Stimulated activated CD4-positive, alpha-beta T cell treated with anti-CD3 and anti-CD28 coated beads, Interleukin-1b, Interleukin-23, amount 100 ng/mL, for 48 hours (primary cell): Measurements from ENCODE around the gene IL17RD.

Experiments
- DNase-seq: peaks from one replicate; pipeline ENCODE4 v3.0.0-alpha.2; 2020

Gene IL17RD

DNA sequence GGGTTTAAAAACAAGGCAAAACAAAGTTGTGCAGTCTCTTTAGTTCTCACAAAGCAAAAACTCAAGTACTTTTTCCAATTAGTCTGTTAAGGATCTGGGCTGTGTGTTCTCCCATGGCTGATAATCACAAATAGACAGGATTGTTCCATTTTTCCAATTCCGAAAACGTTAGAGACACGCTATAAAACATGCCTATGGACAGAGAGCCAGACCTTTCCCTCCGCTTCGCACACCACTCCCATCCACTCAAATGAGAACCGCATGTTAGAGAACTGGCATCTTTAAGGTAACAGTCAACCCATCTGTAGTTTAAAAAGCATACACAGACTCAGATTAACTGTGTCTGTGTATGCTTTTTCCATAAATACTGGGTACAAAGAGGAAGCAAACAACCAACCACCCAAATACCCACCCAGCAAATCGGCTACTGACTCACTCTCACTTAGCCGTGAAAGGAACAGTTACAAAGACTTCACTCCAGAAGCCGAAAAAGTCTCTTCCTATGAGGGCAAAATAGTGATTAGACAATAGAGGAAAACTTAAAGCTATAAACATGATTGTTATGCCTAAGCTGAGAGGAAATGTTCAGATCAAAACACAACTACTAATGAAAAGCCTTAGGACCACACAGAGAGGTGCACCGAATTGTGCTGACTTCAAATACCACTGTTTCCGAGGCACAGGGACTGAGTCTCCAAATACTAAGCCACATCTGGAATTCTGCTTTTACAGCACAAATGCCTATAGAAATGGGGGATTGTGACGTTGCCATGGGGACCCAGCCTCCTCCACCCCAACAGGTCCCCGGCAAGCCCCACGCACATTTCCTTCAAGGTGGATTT lies 36.1 kb downstream of the IL17RD start:
- DNase-seq: no peak

DNA sequence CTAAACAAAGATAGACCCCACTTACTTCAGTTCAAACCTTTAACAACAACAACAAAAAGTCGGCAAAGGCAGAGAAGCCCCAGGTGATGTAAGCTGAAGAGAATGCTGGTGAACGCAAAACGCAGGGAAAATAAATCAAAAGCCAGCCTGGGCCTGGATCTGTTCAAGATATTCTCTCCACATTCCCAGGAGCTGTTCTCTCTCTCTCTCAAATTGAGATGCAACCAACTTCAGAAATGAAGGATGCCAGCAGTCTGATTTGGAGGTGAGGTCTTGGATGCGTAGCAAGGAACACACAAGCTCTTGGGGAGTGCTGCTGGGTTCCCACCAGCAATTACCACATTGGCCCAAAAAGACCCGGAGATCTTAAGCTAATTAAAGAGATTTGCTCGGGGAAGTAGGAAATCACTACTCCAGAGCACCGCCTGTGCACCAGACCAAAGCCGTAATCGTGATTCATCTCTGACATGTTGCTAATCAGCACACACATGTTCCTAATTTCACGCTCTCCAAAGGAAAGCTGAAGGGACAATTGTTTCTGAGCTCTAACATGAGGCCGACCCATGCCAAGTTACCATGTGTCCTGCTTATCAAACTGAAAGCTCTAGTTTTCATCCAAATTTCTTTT lies 37.1 kb downstream of the IL17RD start:
- no peak for DNase-seq

DNA sequence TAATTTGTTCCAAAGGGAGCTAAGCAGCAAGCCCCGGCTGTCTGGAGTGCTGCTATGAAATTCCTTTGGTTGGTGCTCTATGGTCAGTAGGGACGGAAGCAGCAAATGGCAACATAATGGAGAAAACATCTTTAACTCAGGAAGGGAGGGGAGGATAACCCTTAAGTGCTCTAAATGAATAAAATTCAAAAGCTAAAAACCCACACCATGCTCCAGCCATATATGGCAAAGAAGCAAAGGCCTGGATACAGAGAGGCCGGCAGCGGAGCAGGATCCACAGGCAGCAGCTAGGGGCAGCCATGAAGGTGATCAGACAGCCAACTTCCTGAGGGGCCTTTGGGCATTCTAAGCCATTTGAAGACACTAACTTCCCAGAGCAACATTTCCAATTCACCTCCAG lies 38.9 kb downstream of the IL17RD start:
- no peak for DNase-seq

DNA sequence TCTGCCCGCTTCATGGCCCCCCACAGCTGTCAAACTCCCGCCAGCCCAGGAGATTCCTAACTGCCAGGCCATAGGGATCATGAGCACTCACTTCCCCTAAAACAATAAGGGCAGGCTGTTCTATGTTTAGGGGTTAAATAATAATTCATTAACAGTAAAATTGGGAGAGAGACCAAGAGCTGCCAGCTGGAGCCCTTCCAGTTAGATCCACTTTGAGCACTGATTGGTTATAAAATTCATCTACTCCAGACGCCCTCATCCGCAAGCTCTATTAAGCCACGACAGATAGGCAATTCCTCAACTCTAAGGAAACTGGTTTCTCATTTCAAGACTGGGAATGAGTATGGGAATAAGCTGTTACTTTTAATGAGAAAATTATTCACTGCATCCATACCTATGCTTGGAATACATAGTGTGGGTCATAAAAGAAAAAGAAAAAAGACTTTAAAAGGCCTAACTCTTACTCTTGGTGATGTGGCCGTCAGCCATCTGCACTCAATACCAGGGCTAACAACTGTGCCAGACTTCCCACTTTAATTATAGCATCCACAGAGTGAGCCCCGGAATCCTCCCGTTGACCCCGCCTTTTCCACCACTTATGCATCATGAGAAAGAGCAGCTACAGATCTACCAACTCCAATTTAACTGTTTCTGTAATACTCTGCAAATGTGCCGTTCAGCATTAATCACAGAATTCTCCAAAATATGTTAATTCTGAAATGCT lies 44.5 kb downstream of the IL17RD start:
- DNase-seq: no peak

DNA sequence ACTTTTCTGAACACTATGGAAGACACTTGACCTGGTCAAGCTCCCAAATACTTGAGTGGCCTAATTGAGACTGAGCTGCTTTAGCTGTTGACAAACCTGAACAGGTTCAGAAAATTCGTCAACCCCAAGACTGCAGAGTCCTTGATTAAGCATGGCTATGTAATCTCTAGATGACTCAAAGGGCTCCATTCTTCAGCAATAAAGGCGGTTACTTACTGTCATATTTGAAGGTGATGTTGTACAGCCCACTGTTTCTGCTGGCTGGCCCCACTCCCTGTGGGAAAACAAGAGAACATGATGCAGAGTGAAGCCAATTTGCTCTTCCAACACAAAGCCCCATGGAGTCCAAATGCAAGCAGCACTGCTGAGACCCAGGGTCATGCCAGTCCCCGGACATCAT lies 45.1 kb downstream of the IL17RD start:
- no peak for DNase-seq

DNA sequence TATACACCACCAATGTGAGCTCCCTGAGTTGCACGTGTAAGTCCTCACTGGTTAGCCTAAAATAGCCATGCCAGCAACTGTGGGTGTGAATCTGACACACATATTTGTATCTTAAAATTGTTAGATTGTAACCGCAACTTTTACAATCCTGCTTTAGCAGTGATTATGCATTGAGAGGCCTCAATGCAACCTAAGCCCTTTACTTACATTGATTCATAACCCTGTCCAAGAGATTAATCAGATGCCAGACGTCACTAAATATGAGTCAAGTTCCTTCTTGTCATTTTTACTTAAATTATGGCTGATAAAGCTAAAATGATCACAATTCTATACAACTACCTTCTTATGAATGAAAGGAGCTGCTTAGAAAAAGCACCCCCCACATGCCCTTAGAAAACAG lies 46.9 kb downstream of the IL17RD start:
- DNase-seq: no peak

DNA sequence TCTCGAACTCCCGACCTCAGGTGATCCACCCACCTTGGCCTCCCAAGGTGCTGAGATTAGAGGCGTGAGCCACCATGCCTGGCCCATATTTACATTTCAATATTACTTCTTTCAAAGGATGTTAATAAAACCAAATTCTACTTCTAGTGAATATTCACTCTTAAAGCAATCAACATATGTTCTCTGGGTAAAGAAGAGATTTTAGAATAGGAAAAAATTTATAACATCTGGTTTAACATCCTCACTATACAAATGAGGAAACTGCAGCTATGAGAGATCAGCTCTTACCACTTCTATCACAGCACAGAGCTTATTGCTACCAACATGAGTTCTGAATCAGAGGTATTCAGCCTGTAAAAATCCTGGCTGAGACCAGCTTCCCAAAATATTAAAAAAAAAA lies 48.7 kb downstream of the IL17RD start:
- DNase-seq: no peak

DNA sequence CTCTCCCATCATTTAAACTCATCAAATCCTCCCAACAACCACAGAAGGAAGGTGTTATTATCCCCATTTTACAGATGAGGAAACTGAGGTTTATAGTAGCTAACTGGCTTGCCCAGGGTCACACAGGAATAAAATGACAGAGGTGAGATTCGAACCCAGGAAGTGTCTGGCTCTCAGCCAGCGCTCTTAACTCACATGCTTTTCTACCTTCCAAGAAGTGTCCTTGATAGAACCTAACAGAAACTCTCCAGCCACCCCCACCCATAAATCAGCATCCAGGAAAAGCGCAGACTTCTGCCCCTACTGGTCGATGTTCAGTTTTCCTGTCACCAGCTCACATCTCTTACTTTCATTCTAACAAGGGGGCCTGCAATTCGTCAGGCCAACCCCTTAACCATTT lies 52.9 kb downstream of the IL17RD start:
- no peak for DNase-seq

DNA sequence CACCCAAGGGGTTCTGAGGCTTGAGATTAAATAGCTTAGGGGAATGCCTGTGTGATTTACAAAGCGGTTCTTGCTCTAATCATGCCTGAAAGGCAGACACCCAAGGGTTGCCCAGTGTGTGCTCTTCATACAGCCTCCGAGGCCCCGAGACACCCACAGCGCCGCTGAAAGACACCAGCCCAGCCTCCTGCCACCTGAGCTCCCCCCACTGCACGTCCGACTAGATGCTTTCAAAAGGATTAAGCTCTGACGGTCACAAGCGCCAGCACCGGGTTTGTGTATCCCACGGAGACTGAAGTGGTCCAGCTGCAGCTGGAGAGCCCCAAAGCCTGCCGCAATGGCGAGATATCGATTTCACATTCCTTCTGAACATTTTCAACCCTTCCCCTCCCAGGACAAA lies 54.4 kb downstream of the IL17RD start:
- no peak for DNase-seq

DNA sequence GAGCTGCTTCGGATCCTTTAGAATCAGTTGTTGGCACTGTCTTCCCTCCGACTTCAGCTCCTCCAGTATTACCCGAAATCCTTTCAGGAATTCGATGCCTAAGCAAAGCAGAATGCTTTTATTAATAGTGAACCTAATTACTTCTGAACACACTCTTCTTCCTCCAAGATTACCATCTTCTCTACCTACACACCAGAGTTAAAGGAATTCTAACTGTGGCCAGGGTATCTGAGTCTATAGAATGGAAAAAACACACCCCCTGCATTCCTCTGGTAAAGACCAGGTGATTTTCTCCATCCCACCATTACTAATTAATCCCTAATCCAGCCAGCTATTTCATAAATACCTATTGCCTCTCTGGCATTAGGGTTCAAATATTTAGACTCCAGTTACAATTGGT lies 54.9 kb downstream of the IL17RD start:
- DNase-seq: no peak

DNA sequence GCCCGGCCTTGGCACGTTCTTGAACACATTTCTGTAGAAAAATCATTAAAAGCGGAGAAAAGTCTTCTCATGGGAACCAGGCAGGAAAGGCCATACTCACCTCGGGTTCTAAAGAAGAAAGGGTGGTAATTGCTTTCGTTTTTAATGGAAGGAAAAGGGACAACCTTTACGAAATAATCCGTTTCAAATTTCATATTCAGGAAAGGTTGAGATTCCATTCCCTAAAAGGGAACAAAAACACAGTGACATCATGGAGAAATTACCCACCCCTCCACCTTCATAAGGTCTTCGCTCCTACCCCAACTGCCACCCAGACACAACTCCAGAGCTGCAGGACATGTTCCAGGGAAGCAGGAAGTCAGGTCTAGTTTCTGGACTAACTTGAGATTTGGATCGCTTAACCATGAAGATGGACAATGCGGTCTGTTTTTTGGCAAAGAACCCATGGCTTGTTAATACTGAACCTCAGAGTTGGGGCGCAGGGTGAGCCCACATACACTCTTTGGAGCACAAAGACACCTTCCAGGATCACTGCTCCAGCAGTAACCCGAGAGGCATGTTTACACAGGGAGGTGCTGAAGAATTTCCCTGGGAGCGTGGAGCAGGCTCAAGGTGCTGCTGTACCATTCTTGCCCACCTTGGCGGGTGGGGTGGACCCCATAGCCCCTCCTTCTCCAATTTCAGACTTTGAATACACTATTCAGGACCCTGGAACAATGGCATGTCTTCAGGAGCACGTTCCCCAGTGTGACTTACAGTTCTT lies 55.5 kb downstream of the IL17RD start:
- no peak for DNase-seq

DNA sequence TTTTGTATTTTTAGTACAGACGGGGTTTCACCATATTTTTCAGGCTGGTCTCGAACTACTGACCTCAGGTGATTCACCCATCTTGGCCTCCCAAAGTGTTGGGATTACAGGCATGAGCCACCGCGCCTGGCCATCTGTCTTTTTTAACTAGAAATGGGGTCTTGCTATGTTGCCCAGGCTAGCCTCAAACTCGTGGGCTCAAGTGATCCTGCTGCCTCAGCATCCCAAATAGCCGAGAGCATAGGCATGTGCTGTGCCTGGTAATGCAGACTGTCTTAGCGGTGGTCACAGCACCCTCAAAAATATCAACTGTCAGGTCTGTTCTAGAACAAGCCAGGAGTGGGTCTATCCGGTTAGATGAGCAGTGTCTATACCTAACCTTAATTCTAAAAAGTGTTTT lies 56.5 kb downstream of the IL17RD start:
- no peak for DNase-seq

DNA sequence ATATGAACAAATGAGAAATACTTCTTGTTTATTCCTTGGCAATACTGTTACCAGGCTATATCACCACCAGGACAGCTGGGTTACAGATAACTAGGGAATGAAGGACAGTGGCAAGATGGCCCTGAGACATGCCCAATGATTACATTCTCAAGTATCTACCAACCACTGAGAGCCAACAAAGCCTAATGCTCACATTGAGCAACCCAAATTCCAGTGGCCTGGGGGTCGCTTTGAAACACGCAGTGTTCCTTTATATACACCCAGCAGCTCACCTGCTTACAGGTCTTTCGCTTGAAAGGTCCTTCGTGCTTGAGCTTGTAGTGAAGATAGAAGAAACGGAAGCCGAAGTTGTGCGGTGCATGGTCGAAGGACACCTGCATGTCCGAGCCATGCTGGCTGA lies 59.6 kb downstream of the IL17RD start:
- DNase-seq: no peak

DNA sequence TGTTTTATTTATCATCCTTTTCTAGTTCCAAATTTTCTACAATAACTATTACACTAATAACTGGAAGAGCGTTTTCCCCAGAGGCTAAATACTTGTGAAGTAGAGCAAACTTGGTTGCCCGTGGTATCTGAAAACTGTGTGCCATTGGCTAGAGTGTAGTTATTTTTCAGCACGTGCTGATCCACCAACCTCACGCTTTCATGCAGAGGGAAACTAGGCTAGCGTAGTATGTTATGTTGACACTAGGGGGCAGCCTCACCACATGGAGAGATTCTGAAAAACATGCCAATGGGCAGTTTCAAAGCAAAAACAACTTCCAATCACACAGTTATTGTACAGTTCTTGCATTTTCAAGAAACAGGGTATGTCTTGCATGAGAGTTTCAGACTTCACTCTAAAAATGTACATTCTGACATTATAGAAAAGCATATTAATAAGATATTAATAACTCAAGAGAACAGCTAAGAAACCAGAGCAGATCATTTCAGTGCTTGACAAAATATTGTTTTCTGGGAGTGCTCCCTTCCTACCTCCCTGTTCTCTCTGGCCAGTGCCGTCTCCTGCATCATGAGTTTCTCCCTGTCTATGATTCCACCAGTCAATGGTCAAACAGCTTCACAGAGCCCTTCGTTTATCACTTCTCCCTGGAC lies 65.0 kb downstream of the IL17RD start:
- peak; percentile 61 for DNase-seq

DNA sequence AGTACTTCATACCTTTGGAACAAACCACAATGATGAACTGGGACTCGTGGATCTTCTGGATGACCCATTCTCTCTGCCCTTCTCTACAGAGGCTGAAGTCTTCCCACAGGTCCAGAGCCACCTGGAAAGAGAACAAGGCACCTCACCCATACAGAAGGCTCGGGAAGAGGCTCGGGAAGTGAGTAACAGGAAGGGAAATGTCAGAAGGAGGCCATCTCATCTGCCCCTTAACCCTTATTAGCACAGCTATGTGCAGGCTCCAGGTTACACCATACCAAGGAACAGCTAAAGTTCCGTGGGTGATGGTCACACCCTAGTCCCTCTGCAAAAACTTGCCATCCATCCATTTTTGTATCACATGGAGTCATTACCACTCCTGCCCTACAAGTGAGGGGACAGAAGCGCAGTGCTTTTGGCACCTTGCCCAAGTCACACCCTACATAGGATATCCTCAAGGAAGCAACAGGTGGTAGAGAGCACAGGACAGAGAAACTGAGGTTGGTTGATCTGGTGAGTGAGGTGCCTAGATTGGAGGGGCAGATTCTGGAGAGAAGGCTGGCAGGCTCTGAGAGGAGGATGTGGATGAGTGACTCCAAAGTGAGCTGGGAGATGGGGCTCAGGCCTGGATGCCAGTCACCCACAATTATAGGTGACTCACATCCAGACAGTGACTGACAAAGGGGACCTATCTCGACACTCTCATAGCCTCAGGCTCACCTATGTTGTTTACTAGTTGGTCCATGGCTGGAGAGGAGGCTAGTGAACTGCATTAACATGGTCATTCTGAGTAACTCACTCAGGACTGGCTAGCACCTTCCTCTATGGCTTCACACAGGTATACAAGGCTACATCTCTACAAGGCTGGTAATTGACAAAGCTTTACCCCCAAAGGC lies 66.5 kb downstream of the IL17RD start:
- no peak for DNase-seq

DNA sequence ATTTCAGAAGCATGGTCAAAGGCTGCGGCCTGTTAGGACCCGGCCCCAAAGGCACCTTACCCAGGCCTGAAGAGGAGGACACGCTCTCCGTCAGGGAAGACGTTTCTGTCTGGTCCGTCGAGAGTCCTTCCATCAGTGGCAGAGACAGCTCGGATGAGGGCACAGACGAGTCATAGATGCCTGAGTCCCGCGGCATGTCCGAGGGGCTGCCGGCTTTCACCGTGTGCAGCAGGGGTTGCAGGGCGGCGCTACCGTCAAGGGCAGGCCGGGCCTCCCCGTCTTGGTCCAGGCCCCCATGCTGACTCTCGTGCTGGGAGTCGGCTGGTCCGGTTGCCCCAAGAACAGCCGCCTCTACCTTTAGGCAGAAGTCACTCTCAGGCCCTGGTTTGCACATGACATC lies 67.6 kb downstream of the IL17RD start:
- no peak for DNase-seq

DNA sequence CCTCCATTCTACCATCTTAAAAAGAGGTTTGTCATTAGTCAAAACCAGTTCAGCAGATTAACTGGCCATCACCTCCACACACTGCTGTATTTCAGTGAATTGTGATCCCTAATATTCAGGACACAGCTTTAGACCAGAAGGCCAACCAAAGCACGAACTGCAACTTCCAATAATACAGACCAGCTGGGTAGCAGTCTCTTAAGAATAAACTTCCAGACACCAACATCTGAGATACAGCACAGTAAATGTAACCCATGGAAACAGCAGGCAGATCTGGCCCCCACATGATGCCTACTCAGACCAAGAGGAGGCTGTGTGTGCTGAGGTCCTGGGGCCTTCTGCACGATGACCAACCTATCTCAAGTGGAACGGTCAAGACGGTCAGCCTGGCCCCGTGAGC lies 69.8 kb downstream of the IL17RD start:
- no peak for DNase-seq

DNA sequence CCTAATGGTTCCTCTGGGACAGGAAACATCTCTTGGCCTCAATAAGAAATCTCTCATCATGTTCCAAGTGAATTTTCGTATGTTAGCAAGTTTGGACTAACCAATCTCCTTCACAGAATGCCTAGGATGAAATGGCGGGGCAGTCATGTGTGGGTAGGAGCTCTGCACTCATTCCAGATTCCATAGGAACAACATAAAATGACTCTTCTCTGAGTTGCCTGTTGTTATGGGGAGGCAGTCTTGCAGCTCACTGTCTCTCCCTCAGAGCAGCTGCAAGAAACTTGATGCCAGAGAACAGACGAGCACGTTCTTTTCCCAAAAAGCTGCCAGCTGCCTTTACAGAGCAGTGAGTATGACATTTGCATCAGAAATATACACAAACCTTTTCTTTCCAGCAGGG lies 70.6 kb downstream of the IL17RD start:
- no peak for DNase-seq

DNA sequence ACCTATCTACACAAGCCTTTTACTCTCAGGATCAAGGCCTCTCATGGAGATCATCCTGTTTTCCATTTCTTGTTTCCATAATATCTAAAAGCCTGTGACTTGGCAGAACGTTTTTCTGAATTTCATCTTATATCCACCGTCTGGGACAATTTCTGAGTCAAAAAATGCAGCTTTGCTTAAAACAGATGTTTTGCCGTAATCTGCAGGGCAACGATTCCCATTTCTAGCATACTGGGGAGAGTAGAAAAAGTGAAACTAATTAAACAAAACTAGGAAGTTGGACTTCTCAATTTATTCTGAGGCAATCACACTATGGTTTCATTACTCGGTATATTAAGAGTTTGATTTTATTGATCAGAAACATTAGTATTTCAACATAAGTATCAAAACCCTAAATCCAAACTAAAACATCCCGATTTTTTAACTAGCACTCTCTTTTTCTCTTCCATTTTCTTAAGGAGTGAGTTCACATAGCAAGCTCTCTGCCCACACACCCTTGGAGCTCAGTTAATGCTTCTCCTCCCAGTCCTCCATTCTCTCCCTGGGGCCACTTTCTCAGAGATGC lies 71.1 kb downstream of the IL17RD start:
- DNase-seq: no peak

DNA sequence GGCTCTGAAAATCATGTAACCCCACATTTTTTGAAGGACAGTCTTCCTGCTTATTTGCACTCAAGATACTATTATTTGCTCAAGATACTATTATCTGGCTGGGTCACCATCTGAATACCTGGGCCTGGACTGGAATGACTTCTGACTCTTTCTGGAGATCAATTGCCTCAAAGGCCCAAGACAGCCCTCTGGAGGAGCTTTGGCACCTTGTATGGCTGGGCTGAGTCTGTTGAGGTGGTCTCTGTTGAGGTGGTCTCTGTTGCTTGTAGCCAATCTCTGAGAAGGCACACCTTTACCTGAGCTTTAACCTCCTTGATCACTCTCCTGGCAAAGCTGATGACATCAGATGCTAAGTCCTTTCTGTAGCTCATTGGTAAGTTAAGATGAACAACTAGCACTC lies 71.7 kb downstream of the IL17RD start:
- DNase-seq: no peak

DNA sequence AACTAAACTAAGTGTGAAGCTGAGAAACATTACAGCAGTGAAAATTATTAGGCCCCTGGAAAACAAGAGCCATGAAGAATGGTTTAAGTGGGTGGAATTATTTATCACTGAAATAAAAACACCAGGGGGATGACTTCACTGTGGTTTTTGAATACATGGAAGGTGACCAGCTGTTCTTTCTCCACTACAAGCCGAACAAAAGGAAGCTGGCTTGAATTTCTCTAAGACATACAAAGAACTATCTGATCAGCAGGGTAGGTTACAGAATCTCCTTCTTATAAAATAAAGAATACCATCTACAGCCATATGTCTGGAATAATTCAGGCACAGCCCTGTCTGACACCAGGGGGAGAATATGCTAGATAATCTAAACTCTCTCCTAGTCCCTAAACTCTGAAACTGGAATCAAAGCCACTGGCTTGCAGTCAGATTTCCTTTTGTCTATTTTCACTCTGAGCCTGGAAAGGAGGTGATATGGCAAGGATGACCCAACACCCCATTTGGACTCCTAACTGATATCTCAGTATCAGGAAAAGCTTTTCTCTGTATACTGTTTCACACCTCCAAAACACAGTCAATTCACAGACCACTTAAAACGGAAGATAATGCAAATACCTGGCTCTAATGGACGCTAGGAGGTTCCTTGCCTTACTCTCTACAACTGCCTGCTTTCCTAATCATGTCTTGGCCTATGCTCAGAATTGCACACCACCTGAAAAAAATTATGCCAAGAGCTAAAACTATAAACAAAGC lies 73.5 kb downstream of the IL17RD start:
- no peak for DNase-seq
